Hepatocyte (in vitro differentiated cells): Measurements from ENCODE around the gene DGAT2.

Experiments used
- EZH2 ChIP-seq: fragments of 200-600 bp; sonication (generic); IDR thresholded peaks from 2 replicates; pipeline ENCODE4 v1.6.1; 2016; ENCODE audit warnings: antibody characterized with exemption, mild to moderate bottlenecking, borderline replicate concordance
- EZH2phosphoT487 ChIP-seq: fragments of 200-600 bp; sonication (generic); IDR thresholded peaks from one replicate; pipeline ENCODE4 v1.6.1; 2018; ENCODE audit warnings: antibody characterized with exemption, mild to moderate bottlenecking, low read depth, moderate library complexity; ENCODE audit not compliant: unreplicated experiment, severe bottlenecking
- TF ChIP-seq, protein P1 (sequence below): fragments of 200-600 bp; sonication (generic); IDR thresholded peaks from 2 replicates; pipeline ENCODE4 v1.5.1; 2016; ENCODE audit warnings: antibody characterized with exemption, mild to moderate bottlenecking; ENCODE audit not compliant: poor library complexity

DNA sequence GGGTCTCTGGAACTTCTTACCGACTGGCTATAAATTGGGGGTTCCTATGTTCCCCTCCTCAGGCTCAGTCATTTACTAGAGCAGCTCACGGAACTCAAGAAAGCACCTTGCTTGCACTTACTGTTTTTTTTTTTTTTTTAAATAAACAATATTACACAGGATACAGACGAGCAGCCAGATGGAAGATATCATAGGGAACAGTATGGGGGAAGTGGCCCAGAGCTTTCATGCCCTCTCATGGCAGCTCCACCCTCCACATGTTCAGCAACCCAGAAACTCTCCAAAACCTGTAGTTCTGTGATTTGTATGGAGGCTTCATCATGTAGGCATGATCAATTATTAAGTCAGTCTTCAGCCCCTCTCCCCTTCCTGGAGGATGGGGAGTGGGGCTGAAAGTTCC lies 54.0 kb downstream of the DGAT2 start:
- TF ChIP-seq EZH2phosphoT487 (no peak), EZH2 (no peak)
- TF ChIP-seq, protein P1, sequence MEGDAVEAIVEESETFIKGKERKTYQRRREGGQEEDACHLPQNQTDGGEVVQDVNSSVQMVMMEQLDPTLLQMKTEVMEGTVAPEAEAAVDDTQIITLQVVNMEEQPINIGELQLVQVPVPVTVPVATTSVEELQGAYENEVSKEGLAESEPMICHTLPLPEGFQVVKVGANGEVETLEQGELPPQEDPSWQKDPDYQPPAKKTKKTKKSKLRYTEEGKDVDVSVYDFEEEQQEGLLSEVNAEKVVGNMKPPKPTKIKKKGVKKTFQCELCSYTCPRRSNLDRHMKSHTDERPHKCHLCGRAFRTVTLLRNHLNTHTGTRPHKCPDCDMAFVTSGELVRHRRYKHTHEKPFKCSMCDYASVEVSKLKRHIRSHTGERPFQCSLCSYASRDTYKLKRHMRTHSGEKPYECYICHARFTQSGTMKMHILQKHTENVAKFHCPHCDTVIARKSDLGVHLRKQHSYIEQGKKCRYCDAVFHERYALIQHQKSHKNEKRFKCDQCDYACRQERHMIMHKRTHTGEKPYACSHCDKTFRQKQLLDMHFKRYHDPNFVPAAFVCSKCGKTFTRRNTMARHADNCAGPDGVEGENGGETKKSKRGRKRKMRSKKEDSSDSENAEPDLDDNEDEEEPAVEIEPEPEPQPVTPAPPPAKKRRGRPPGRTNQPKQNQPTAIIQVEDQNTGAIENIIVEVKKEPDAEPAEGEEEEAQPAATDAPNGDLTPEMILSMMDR, result no peak
